ENCODE measurements around the gene SLN.

SLN gene

GRCh38 chr11:107695446-107695845 lies 16.4 kb downstream of the SLN start:
- no peak overlapping the region for H3K27ac ChIP-seq
- no peak for TF ChIP-seq ZFX (IDR thresholded peaks at IDR 0.05; ENCODE audit: borderline replicate concordance)
- TF ChIP-seq CTCF (IDR thresholded peaks at IDR 0.05): no peak

DNA sequence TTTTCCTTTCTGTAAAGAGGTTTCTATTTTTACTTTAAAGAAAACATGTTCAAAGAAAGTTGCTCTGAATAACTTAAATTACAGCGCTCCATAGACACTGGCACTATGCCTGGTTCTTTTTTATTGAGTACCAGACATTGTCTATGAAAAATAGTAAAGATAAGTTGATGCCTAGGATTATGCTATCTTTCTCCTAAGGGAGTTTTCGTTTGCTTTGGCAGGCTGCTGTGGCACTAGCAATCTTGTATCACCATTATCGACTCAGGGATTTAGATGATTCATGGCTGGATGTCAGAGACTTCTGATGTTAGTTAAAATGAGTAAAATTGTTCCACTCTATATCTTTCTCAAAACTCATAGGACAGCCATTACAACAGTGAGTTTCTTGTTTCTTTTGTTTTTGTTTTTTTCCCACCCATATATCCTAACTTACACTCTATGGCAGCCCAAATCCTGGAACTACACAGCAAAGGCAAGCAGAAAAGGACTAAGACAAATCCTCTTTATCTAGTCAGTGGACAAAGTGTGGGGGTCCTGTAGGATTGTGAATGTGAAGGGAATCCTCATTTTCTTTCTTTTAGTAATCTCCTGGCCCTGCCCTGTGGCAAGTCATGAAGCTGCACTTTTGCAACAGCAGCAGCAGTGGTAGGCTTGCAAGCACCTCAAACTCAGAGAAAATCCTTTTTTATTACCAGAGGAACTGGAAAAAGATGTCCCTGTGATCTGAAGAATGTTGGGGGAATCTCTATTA lies 20.7 kb downstream of the SLN start:
- TF ChIP-seq CTCF (IDR thresholded peaks at IDR 0.05) (no peak), ZFX (IDR thresholded peaks at IDR 0.05; ENCODE audit: borderline replicate concordance) (no peak)
- H3K27ac ChIP-seq: no peak overlapping the region

DNA sequence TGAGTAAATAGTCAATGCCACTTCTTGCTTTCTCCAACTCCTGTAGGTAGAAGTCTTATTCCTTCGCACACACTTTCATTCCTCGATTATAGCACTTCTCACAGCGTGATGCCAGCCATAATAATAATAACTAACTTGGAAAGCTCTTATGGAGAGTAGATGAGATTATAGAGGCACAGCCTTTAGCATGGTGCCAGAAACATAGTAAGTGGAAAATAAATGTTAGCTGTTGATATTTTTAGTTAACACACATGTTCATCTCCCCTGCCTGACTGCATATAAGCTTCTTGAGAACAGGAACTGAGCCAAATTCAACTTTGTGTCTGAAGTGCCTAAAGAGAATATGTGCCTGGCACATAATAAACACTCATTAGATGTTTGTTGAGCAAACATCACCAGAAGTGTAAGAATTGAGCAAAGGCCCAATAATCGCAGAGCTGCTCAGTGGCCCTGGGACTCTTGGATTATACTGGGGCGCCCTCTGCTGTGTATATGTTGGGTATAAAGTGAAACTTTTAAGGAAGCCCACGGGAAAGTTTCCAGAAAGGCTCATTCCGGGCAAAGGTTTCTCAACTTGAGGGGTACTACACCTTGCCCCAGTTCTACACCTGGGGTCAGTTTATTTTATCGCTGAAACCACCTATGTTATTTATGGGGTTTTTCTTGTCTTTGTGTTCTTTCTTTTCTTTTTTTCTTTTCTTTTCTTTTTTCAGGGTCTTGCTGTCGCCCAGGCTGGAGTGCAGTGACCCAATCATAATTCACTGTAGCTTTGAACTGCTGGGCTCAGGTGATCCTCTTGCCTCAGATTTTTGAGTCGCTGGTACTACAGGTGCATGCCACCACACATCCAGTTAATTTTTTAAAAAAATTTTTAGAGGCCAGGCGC lies 22.3 kb downstream of the SLN start:
- H3K27ac ChIP-seq: no peak overlapping the region
- TF ChIP-seq ZFX (IDR thresholded peaks at IDR 0.05; ENCODE audit: borderline replicate concordance) (no peak), CTCF (IDR thresholded peaks at IDR 0.05) (peak; percentile 86)

DNA sequence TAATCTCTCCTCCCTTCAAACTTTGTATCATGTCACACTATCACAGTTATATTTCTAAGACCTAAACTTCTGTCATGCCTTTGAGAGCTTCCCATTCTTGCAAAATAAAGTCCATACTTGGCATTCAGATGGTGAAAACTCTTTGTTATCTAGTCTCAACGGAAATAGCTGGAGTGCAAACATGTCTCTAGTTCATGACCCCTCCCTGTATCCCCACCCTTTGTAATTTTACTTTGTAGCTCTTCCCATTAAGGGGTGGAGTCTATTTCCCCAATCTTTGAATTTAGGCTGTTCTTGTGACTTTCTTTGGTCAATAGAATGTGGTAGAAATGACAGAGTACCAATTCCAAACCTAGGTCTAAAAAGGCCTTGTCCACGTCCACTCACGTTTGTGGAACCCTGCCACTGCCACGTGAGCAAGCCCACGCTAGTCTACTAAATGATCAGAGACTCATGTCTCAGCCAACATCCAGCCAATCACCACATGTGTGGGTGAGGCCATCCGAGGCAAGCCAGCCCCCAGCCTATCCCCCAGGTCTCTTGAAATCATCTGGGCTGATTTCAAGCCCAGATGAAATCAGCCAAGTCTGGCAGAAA lies 23.4 kb downstream of the SLN start:
- no peak overlapping the region for H3K27ac ChIP-seq
- TF ChIP-seq ZFX (IDR thresholded peaks at IDR 0.05; ENCODE audit: borderline replicate concordance) (no peak), CTCF (IDR thresholded peaks at IDR 0.05) (no peak)

GRCh38 chr11:107683807-107684206 lies 28.0 kb downstream of the SLN start:
- TF ChIP-seq ZFX (IDR thresholded peaks at IDR 0.05; ENCODE audit: borderline replicate concordance): no peak
- peak; percentile 54 for TF ChIP-seq CTCF (IDR thresholded peaks at IDR 0.05)
- H3K27ac ChIP-seq: no peak overlapping the region

- no peak overlapping the region for H3K27ac ChIP-seq
- TF ChIP-seq CTCF (IDR thresholded peaks at IDR 0.05): no peak
- no peak for TF ChIP-seq ZFX (IDR thresholded peaks at IDR 0.05; ENCODE audit: borderline replicate concordance)
These were observed 28.8 kb downstream of the SLN start for GRCh38 chr11:107683061-107683460.
